Tibial nerve (tissue), 4 donors: ENCODE data around the gene ELMO1. TPM values are rescaled to one million over a fixed set of nuclear protein-coding genes. Genes with fewer than 3 reads are reported as not detected.

Experiments
- DNase-seq, 2 donors: peaks; one replicate each; pipeline ENCODE4 v3.0.0-alpha.2; 2019; ENCODE audit warnings: low spot score in 2 of 2
- H3K27ac ChIP-seq, 4 donors: fragments of 200-600 bp; sonication (generic) in 3 of 4; one replicate each; pipeline ENCODE4 v1.5.1; 2017 to 2019; ENCODE audit warnings: mild to moderate bottlenecking in 1 of 4
- H3K27me3 ChIP-seq, 2 donors: fragments of 200-600 bp; sonication (generic) in 1 of 2; one replicate each; pipeline versions ENCODE4 v1.5.1 to v1.6.0; 2017 to 2019
- H3K36me3 ChIP-seq, 3 donors: fragments of 200-600 bp; sonication (generic); one replicate each; pipeline ENCODE4 v1.5.1; 2018 to 2019
- H3K4me1 ChIP-seq, 4 donors: fragments of 200-600 bp; sonication (generic) in 3 of 4; one replicate each; pipeline ENCODE4 v1.5.1; 2017 to 2019
- H3K4me3 ChIP-seq, 4 donors: fragments of 200-600 bp; sonication (generic) in 3 of 4; one replicate each; pipeline ENCODE4 v1.5.1; 2017 to 2019; ENCODE audit warnings: mild to moderate bottlenecking in 1 of 4, moderate library complexity in 1 of 4
- H3K9me3 ChIP-seq, 4 donors: fragments of 200-600 bp; sonication (generic) in 3 of 4; one replicate each; pipeline ENCODE4 v1.5.1; 2017 to 2019
- EP300 ChIP-seq, 2 donors: sonication (generic); formaldehyde crosslinking; IDR thresholded peaks; one replicate each; pipeline ENCODE4 v1.6.1; 2017; ENCODE audit warnings: antibody characterized with exemption in 2 of 2, mild to moderate bottlenecking in 1 of 2
- POLR2A ChIP-seq, 2 donors: fragments of 450-650 bp; IDR thresholded peaks; one replicate each; pipeline ENCODE4 v1.6.1; 2017; ENCODE audit warnings: antibody characterized with exemption in 2 of 2, mild to moderate bottlenecking in 2 of 2, moderate library complexity in 2 of 2
- WGBS, 2 donors: methylation state at CpG; one replicate each; pipeline ENCODE4 v1.1.5; 2018; 5-methylcytosine and 5-hydroxymethylcytosine counted together
- total RNA-seq, 4 donors: library from RNA; depleted of rRNA; stranded (reverse); fragments of >200 nt; gene quantifications; one replicate each; pipeline ENCODE4 v1.1.0, GENCODE V29; 2016
- TF ChIP-seq, protein P1 (sequence below), 5 experiments: fragments of 200-600 bp in 3 of 5; fragments of 450-650 bp in 2 of 5; sonication (generic) in 3 of 5; IDR thresholded peaks; one replicate each; pipeline ENCODE4 v1.5.1; 2016 to 2019; ENCODE audit warnings: antibody characterized with exemption in 5 of 5, mild to moderate bottlenecking in 3 of 5, moderate library complexity in 2 of 5

ELMO1 gene
- total RNA-seq, 4 donors from 2014 or later, result 196 to 328 (median 268) TPM

DNA sequence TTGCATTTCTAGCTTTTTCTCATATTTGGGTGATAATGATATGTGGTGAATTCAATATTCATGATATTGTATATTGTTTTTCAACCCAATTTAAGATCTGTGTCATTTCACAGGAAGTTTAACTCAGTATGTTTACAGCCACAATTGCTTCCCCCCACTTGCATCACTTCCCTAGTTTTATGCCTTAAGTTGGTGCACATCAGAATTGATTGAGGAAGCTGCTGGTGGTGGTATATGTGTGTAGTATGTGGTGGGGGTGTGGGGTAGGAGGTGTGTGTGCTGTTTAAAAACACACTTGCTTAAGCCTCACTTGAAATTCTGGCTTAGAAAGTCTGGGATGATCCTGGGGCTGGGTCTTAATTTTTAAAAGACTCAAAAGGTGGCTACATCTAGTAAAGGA is 479.3 kb downstream of the ELMO1 start:
- no peak for DNase-seq
- peaks cover 0 to 46% (median 13%) of the 10 kb centered on the region in 4 donors for H3K4me1 ChIP-seq
- TF ChIP-seq POLR2A (IDR thresholded peaks at IDR 0.05), result no peak
- peak in 1 of 2 donors; percentile 48 for TF ChIP-seq EP300 (IDR thresholded peaks at IDR 0.05)
- TF ChIP-seq, protein P1, sequence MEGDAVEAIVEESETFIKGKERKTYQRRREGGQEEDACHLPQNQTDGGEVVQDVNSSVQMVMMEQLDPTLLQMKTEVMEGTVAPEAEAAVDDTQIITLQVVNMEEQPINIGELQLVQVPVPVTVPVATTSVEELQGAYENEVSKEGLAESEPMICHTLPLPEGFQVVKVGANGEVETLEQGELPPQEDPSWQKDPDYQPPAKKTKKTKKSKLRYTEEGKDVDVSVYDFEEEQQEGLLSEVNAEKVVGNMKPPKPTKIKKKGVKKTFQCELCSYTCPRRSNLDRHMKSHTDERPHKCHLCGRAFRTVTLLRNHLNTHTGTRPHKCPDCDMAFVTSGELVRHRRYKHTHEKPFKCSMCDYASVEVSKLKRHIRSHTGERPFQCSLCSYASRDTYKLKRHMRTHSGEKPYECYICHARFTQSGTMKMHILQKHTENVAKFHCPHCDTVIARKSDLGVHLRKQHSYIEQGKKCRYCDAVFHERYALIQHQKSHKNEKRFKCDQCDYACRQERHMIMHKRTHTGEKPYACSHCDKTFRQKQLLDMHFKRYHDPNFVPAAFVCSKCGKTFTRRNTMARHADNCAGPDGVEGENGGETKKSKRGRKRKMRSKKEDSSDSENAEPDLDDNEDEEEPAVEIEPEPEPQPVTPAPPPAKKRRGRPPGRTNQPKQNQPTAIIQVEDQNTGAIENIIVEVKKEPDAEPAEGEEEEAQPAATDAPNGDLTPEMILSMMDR (IDR thresholded peaks at IDR 0.05), result no peak

DNA sequence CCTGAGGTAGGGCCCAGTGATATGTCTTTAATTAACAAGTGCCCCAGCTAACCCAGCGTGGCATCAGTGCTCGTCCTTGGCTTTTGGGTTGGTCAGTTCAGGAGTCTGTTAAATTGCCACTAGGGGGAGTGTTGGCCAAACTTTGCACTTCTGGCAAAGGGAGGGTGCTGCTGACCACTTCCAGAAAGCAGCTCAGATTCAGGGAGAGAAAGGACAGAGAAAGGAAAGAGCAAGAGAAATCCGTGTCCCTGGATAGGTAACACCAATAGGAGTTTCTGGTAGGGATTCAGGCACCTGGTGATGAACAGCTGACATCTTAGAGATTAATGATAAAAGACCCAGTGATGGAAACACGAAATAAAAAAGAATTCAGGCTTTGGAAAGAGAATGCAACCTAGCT is 481.3 kb downstream of the ELMO1 start:
- Histone ChIP-seq H3K36me3 (no peaks in the 10 kb centered on the region), H3K27ac (peak overlapping the region in 1 of 4 donors; percentile 18), H3K9me3 (no peaks in the 10 kb centered on the region), H3K4me3 (no peak overlapping the region), H3K4me1 (peaks cover 0 to 42% (median 13%) of the 10 kb centered on the region in 4 donors), H3K27me3 (no peaks in the 10 kb centered on the region)
- no peak for TF ChIP-seq POLR2A (IDR thresholded peaks at IDR 0.05)
- TF ChIP-seq, protein P1 (IDR thresholded peaks at IDR 0.05), result peak; percentile 61 to 77 (median 73)
- 29 to 31% methylated on average over 4 of the region's 4 CpGs for WGBS, 2 donors
- peak in 1 of 2 donors; percentile 40 for DNase-seq

More for the DNA sequence above, 479.3 kb downstream of the ELMO1 start:
- Histone ChIP-seq H3K36me3 (peaks cover 0 to 9% (median 0%) of the 10 kb centered on the region in 3 donors), H3K27me3 (no peaks in the 10 kb centered on the region), H3K27ac (no peak overlapping the region), H3K4me3 (no peak overlapping the region), H3K9me3 (no peaks in the 10 kb centered on the region)

DNA sequence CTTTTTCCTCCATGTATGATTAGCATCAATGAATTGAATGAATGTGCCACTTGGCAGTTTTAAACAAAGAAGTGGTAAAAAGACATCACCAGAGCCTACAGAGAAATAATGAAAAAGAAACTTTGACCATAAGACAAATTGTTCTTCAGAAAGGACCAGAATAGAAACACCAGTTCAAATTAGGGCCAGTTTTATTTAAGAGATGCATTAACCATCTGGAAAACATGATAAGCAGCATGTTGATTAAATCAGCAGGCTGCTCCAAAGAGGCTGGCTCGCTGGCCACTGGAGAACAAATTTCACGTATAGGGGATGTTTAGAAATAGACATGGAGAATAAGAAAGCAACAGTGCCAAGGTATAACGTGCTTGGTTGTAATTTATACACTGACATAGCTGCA is 482.0 kb downstream of the ELMO1 start:
- whole genome bisulfite sequencing, 2 donors, result 62 to 71% methylated on average over 3 of the region's 3 CpGs
- H3K27ac ChIP-seq, result no peak overlapping the region

DNA sequence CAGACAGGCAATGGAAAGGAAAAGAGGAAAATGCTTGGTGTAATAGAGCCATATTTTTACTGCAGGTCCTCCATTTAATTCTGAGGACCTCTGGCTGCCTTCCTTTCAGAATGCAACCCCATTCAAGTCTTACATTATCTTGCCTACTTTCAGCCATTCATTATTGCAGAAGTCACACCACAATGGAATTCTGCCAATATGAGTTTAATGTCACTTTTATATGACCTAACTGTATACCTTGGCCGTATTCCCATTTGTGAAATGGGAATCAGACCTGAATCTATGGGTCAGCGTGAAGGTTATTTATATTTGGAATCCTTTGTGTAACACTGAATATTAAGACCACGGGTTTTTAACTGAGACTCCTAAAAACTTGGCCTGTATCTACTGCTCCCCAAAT is 482.6 kb downstream of the ELMO1 start:
- H3K27ac ChIP-seq, result no peak overlapping the region
- no peaks in the 10 kb centered on the region for H3K27me3 ChIP-seq
- no peaks in the 10 kb centered on the region for H3K36me3 ChIP-seq
- TF ChIP-seq, protein P1 (IDR thresholded peaks at IDR 0.05), result no peak
- TF ChIP-seq EP300 (IDR thresholded peaks at IDR 0.05), result no peak
- no peak overlapping the region for H3K4me3 ChIP-seq
- H3K9me3 ChIP-seq, result no peaks in the 10 kb centered on the region
- 44 to 48% methylated on average over 3 of the region's 3 CpGs for WGBS, 2 donors
- peaks cover 0 to 39% (median 16%) of the 10 kb centered on the region in 4 donors for H3K4me1 ChIP-seq
- DNase-seq, result no peak

More for the DNA sequence above, 482.0 kb downstream of the ELMO1 start:
- DNase-seq, result no peak
- Histone ChIP-seq H3K9me3 (no peaks in the 10 kb centered on the region), H3K4me1 (peaks cover 0 to 37% (median 14%) of the 10 kb centered on the region in 4 donors), H3K27me3 (no peaks in the 10 kb centered on the region), H3K4me3 (no peak overlapping the region), H3K36me3 (no peaks in the 10 kb centered on the region)
- TF ChIP-seq, protein P1 (IDR thresholded peaks at IDR 0.05), result no peak
- no peak for TF ChIP-seq EP300 (IDR thresholded peaks at IDR 0.05)
- no peak for TF ChIP-seq POLR2A (IDR thresholded peaks at IDR 0.05)

DNA sequence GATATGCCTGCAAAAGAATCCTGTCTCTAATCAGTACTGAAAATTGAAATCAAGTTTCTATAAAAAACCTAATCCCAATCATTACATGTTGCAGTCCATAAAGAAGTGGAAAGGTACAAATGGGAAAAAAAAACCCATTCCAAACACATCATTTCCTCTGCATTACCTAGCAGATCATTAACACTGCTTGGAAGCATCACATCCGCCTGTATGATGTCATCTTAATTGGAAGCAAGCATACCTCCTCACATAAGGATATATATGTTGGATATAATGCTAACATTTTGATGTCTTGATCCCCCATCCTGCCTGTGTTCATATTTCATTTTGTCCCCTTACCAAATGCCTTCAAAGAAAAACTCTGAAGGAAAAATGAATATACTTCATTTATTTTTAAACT is 483.0 kb downstream of the ELMO1 start:
- no peak for DNase-seq
- H3K27ac ChIP-seq, result no peak overlapping the region
- peaks cover 0 to 39% (median 14%) of the 10 kb centered on the region in 4 donors for H3K4me1 ChIP-seq
- H3K9me3 ChIP-seq, result no peaks in the 10 kb centered on the region
- H3K27me3 ChIP-seq, result no peaks in the 10 kb centered on the region
- no peaks in the 10 kb centered on the region for H3K36me3 ChIP-seq
- TF ChIP-seq, protein P1 (IDR thresholded peaks at IDR 0.05), result no peak
- no peak for TF ChIP-seq EP300 (IDR thresholded peaks at IDR 0.05)
- TF ChIP-seq POLR2A (IDR thresholded peaks at IDR 0.05), result no peak
- 93 to 96% methylated on average over 1 of the region's 1 CpG for WGBS, 2 donors
- H3K4me3 ChIP-seq, result no peak overlapping the region
